ENCODE data around the gene FRMD1.
A peak's percentile ranks its signal among the peaks of the same experiment; 100 is the strongest.

Gene FRMD1

GRCh38 chr6:168030218-168030746, 48.7 kb downstream of the FRMD1 start:
- no peak for TF ChIP-seq POLR2AphosphoS5 (IDR thresholded peaks at IDR 0.05; ENCODE audit: borderline replicate concordance, low read depth, low read length)
- no peak for TF ChIP-seq FOXP2 (optimal IDR thresholded peaks at IDR 0.05; ENCODE audit: control extremely low read depth, extremely low read length, insufficient read depth)
- TF ChIP-seq EZH2 (IDR thresholded peaks at IDR 0.05): no peak
- Histone ChIP-seq H3K4me3 (peak overlapping the region; percentile 47), H3K9ac (ENCODE audit: insufficient read length) (peak overlapping the region; percentile 69), H3K27ac (peak overlapping the region; percentile 99), H3K36me3 (ENCODE audit: insufficient read depth, low read length) (no peaks in the 10 kb centered on the region), H3K9me3 (ENCODE audit: low read depth, low read length) (no peaks in the 10 kb centered on the region)
- no peak for DNase-seq (ENCODE audit: low read depth, low spot score)

DNA sequence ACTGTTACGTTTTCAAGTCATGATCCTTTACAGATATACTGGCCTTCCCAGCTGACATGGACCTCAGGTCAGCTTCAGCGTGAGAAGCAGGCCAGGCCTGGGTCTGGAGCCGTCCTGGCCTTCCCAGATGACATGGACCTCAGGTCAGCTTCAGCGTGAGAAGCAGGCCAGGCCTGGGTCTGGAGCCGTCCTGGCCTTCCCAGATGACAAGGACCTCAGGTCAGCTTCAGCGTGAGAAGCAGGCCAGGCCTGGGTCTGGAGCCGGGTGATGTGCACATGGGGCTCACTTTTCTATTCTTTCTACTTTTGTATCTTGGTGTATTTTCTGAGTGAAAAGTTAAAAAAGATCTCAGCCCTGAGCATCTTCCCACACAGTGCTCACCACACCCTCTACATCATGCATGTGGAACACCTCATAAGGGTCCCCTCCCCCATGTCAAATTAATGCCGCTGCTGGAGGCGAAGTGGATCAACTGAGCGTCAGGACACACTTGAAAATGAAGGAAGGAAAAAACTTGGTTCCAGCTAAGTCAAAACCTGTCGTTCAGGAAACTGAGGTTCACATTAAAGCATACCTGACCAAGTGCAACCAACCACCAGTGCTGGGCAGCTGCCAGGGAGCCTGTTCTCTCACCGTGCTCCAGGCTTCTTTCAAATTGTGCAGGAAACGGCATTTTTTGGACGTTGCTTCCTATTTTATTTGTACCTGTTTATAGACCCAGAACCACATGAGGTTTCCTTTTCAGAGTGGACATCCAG, 49.4 kb downstream of the FRMD1 start:
- TF ChIP-seq POLR2AphosphoS5 (IDR thresholded peaks at IDR 0.05; ENCODE audit: borderline replicate concordance, low read depth, low read length) (no peak), EZH2 (IDR thresholded peaks at IDR 0.05) (no peak), FOXP2 (optimal IDR thresholded peaks at IDR 0.05; ENCODE audit: control extremely low read depth, extremely low read length, insufficient read depth) (no peak)
- Histone ChIP-seq H3K9me3 (ENCODE audit: low read depth, low read length) (no peaks in the 10 kb centered on the region), H3K27ac (peak overlapping the region; percentile 99)

GRCh38 chr6:168028181-168028580, 50.8 kb downstream of the FRMD1 start:
- Histone ChIP-seq H3K27ac (peak overlapping the region; percentile 99), H3K9me3 (ENCODE audit: low read depth, low read length) (no peaks in the 10 kb centered on the region), H3K4me3 (no peak overlapping the region), H3K36me3 (ENCODE audit: insufficient read depth, low read length) (no peaks in the 10 kb centered on the region), H3K9ac (ENCODE audit: insufficient read length) (no peak overlapping the region)
- TF ChIP-seq POLR2AphosphoS5 (IDR thresholded peaks at IDR 0.05; ENCODE audit: borderline replicate concordance, low read depth, low read length) (no peak), EZH2 (IDR thresholded peaks at IDR 0.05) (no peak), FOXP2 (optimal IDR thresholded peaks at IDR 0.05; ENCODE audit: control extremely low read depth, extremely low read length, insufficient read depth) (no peak)
- no peak for DNase-seq (ENCODE audit: low read depth, low spot score)

More for the DNA sequence above, 49.4 kb downstream of the FRMD1 start:
- no peak overlapping the region for H3K4me3 ChIP-seq
- H3K36me3 ChIP-seq (ENCODE audit: insufficient read depth, low read length): no peaks in the 10 kb centered on the region
- H3K9ac ChIP-seq (ENCODE audit: insufficient read length): no peak overlapping the region
- no peak for DNase-seq (ENCODE audit: low read depth, low spot score)

DNA sequence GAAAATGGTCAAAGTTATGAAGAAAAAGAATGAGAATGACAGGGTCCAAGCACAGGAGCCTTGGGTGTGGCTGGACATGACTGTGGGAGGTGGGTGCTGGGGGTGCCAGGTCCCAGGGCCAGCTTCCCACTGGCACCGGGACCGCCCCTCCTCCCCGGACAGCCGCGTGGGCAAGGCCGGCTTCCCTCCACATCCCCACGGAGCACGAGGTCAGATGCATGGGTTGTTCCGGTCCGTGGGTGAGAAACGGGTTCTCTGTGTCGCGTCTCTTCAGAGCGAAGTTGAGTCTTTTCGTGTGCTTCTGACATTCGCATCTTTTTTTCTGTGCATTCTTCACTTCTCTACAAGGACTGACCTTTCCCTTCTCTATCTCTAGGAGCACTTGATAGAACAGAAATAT, 51.5 kb downstream of the FRMD1 start:
- Histone ChIP-seq H3K36me3 (ENCODE audit: insufficient read depth, low read length) (no peaks in the 10 kb centered on the region), H3K4me3 (no peak overlapping the region), H3K9me3 (ENCODE audit: low read depth, low read length) (no peaks in the 10 kb centered on the region), H3K27ac (no peak overlapping the region), H3K9ac (ENCODE audit: insufficient read length) (no peak overlapping the region)
- TF ChIP-seq FOXP2 (optimal IDR thresholded peaks at IDR 0.05; ENCODE audit: control extremely low read depth, extremely low read length, insufficient read depth) (no peak), POLR2AphosphoS5 (IDR thresholded peaks at IDR 0.05; ENCODE audit: borderline replicate concordance, low read depth, low read length) (no peak), EZH2 (IDR thresholded peaks at IDR 0.05) (no peak)
- no peak for DNase-seq (ENCODE audit: low read depth, low spot score)

GRCh38 chr6:168026925-168027324, 52.1 kb downstream of the FRMD1 start:
- Histone ChIP-seq H3K9ac (ENCODE audit: insufficient read length) (no peak overlapping the region), H3K36me3 (ENCODE audit: insufficient read depth, low read length) (no peaks in the 10 kb centered on the region), H3K4me3 (no peak overlapping the region), H3K9me3 (ENCODE audit: low read depth, low read length) (no peaks in the 10 kb centered on the region), H3K27ac (no peak overlapping the region)
- DNase-seq (ENCODE audit: low read depth, low spot score): no peak
- TF ChIP-seq POLR2AphosphoS5 (IDR thresholded peaks at IDR 0.05; ENCODE audit: borderline replicate concordance, low read depth, low read length) (no peak), EZH2 (IDR thresholded peaks at IDR 0.05) (no peak), FOXP2 (optimal IDR thresholded peaks at IDR 0.05; ENCODE audit: control extremely low read depth, extremely low read length, insufficient read depth) (no peak)

DNA sequence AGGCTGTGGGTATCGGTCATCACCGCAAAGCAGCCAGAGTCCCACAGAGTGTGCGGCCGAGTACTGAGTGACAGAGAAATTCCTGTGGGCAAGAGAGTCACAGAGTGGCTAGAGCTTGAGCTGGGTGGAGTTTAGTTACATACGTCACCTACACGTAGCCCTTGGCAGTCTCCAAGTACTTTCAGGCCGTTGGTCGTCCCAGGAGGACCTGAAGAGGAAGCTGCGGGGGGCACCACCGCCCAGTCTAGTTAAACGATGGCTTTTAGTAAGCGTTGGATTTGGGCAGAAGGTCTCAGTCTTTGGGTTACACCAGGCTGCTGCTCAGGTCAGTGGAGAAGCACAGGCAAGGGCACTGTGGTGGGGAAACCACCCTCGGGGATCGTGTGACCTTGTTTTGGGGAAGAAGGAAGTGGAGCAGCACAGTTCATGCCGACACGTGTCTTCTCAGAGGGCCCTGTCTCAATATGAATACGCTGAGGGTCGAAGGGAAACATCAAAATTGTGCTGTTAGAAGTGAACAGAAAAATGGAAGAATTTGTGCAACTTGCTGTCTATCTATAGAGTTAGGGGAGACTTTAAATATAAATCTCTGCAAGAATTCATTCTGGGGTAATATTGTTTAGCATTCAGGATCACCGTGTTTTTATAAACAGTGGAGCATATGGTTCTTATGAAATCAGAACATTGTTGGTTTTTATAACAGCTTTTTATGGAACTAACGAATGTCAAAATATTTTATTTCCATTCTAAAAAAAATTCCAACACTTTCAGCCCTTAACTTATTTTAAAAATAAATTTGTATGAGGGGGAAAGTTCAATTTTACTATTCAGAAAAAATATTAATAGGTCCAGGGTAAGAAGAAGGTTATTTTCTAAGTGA, 52.9 kb downstream of the FRMD1 start:
- Histone ChIP-seq H3K27ac (no peak overlapping the region), H3K4me3 (no peak overlapping the region), H3K9ac (ENCODE audit: insufficient read length) (no peak overlapping the region), H3K9me3 (ENCODE audit: low read depth, low read length) (no peaks in the 10 kb centered on the region), H3K36me3 (ENCODE audit: insufficient read depth, low read length) (no peaks in the 10 kb centered on the region)
- TF ChIP-seq POLR2AphosphoS5 (IDR thresholded peaks at IDR 0.05; ENCODE audit: borderline replicate concordance, low read depth, low read length) (no peak), EZH2 (IDR thresholded peaks at IDR 0.05) (no peak), FOXP2 (optimal IDR thresholded peaks at IDR 0.05; ENCODE audit: control extremely low read depth, extremely low read length, insufficient read depth) (no peak)
- DNase-seq (ENCODE audit: low read depth, low spot score): no peak

- no peaks in the 10 kb centered on the region for H3K9me3 ChIP-seq (ENCODE audit: low read depth, low read length)
- DNase-seq (ENCODE audit: low read depth, low spot score): no peak
- H3K27ac ChIP-seq: no peak overlapping the region
- no peak overlapping the region for H3K4me3 ChIP-seq
- H3K9ac ChIP-seq (ENCODE audit: insufficient read length): no peak overlapping the region
- no peaks in the 10 kb centered on the region for H3K36me3 ChIP-seq (ENCODE audit: insufficient read depth, low read length)
- TF ChIP-seq EZH2 (IDR thresholded peaks at IDR 0.05) (no peak), FOXP2 (optimal IDR thresholded peaks at IDR 0.05; ENCODE audit: control extremely low read depth, extremely low read length, insufficient read depth) (no peak), POLR2AphosphoS5 (IDR thresholded peaks at IDR 0.05; ENCODE audit: borderline replicate concordance, low read depth, low read length) (no peak)
Observed at GRCh38 chr6:168024951-168025510, 54.0 kb downstream of the FRMD1 start.
